Ovary (tissue), 3 donors: ENCODE measurements around the gene COMMD3.

Experiments
- EP300 ChIP-seq: sonication (generic); formaldehyde crosslinking; IDR thresholded peaks from one replicate; pipeline ENCODE4 v1.6.1; 2017; ENCODE audit warnings: antibody characterized with exemption
- TF ChIP-seq, protein P1 (sequence below), 3 donors: fragments of 450-650 bp in 2 of 3; fragments of 200-600 bp in 1 of 3; IDR thresholded peaks; one replicate each; pipeline versions ENCODE4 v1.5.1 to v1.8.0; 2016 to 2022; ENCODE audit warnings: antibody characterized with exemption in 3 of 3, mild to moderate bottlenecking in 1 of 3
- donor health status: DM: no; HTN: no; CAD: no.

DNA sequence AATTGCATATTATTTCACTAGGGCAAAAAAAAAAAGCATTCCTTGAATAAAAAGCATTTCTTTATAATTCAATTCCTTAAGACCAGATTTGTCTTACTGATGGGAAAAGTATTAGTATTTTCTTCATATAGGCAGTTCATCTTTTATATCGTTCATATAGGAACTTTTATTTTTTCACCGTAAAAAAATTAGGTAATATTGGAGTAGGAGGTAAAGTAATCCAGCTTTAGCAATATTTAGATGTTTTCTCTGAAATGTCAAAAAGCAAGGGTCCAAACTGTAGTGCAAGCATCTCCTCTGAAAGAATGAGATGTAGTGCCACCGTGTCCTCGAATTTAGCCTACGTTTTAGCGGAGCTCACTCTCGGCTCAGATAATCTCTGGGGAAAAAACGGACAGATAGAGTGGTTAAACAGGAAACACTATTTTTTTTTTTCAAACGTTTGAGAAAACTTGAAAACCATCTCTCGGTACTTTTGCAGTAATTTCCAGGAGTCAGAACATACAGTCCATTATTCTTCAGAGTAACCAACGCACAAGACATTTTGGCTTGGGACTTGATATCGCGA lies 23.7 kb downstream of the COMMD3 start:
- TF ChIP-seq, protein P1, sequence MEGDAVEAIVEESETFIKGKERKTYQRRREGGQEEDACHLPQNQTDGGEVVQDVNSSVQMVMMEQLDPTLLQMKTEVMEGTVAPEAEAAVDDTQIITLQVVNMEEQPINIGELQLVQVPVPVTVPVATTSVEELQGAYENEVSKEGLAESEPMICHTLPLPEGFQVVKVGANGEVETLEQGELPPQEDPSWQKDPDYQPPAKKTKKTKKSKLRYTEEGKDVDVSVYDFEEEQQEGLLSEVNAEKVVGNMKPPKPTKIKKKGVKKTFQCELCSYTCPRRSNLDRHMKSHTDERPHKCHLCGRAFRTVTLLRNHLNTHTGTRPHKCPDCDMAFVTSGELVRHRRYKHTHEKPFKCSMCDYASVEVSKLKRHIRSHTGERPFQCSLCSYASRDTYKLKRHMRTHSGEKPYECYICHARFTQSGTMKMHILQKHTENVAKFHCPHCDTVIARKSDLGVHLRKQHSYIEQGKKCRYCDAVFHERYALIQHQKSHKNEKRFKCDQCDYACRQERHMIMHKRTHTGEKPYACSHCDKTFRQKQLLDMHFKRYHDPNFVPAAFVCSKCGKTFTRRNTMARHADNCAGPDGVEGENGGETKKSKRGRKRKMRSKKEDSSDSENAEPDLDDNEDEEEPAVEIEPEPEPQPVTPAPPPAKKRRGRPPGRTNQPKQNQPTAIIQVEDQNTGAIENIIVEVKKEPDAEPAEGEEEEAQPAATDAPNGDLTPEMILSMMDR (IDR thresholded peaks at IDR 0.05), result no peak
- peak; percentile 85 for TF ChIP-seq EP300
